GM19438 (cell line): ENCODE measurements around the gene HNRNPCL2.
"Not testable (repeated sequence)": the region's sequence is repeated elsewhere in the genome, so short reads cannot be mapped to it uniquely, and the experiment has no call there.

Source experiments
- ATAC-seq: cut with Tn5 transposase; IDR thresholded peaks from one replicate; pipeline ENCODE4 v1.9.1; 2021; ENCODE audit warnings: low read depth; ENCODE audit not compliant: unreplicated experiment

The HNRNPCL2 gene

DNA sequence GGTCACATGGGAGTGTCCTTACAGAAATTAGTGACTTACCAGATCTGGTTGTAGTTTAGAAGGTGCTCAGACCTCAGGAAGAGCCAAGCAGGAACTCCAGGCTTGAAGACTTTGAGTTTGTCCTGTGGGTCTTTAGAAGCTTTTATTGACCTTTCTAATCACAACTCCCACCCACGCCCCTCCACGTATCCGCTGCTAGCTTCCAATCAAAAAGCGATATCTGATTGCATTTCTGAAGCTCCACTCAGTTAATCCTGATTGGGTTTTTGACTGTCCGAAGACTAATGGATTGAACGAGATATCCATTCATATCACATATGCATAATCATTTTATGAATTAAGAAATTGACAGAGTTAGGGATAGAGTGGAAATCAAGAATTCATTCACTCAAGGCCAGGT is at the start of gene HNRNPCL2:
Gene HNRNPCL2 (minus strand): TSS at position 101 of the 400 bp plus-strand sequence. CDS start 454 bp downstream, outside the sequence.
- ATAC-seq = not testable (repeated sequence)

DNA sequence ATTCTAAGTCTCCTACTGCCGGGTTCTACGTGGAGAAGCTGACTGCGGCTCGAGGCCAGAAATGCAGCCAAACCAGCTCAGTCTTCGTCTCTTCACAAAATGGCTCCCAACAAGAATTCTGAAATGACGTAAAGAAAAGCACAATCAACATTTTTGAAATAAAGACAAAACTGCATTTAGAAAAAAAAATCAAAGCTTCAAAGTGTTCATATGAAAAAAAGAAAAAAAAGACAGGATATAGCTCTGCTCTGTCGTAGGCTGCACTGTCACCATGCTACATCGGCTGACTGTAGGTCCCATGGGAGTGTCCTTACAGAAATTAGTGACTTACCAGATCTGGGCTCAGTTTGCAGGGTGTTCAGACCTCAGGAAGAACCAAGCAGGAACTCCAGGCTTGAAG is 48.9 kb upstream of the HNRNPCL2 start, which contains the start of gene HNRNPCL4:
Gene HNRNPCL4 (minus strand): TSS at position 101 of the 400 bp plus-strand sequence. CDS start 164 bp downstream, outside the sequence.
- not testable (repeated sequence) for ATAC-seq

- ATAC-seq = not testable (repeated sequence)
Observed at GRCh38 chr1:13155909-13156308, 39.3 kb upstream of the HNRNPCL2 start, which contains the start of gene PRAMEF26. PRAMEF26 (minus strand) TSS chr1:13156009; CDS start chr1:13153095, 2,914 bp downstream.

DNA sequence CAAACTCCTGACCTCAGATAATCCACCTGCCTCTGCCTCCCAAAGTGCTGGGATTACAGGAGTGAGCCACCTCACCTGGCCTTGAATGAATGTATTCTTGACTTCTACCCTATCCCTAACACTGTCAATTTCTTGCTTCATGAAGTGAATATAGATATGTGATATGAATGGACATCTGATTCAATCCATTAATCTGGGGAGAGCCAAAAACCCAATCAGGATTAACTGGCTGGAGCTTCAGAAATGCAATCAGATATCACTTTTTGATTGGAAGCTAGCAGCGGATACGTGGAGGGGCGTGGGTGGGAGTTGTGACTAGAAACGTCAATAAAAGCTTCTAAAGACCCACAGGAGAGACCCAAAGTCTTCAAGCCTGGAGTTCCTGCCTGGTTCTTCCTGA is 46.2 kb downstream of the HNRNPCL2 start, which contains the start of gene PRAMEF25:
Gene PRAMEF25 (plus strand): TSS at position 301 of the 400 bp plus-strand sequence. CDS start 2,920 bp downstream, outside the sequence.
- not testable (repeated sequence) for ATAC-seq
